Measurements from ENCODE around the gene DIP2C.
"Not testable (repeated sequence)": the region's sequence is repeated elsewhere in the genome, so short reads cannot be mapped to it uniquely, and the experiment has no call there.

Gene DIP2C

DNA sequence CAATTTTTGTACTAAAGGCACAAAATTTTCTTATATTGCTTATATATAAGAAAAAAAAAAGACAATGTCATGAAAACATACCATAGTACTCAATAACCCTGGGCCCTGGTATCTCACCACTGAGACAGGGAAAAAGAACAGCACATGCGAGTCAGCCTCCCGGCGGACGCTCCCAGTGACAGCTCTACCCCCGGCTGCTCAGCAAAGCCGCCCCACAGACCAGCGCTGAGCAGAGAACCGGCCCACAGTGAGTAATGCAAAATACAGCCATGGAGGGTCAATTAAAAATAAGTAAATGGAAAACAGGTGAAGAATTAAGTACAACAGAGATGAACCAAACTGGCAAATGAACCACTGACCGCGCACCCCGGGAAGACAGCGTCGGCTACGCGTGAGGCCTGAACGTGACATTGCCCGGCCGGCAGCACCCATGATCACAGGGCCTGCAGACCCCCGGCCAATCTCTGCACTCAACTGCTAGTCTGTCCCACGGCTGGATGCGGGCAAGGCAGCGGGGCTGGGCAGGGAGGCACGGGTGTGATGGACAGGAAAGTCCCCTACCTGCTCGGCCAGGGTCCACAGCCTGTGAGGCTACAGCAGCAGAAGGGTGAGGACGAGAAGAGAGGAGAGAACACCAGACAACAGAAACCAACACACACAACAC, 378.4 kb downstream of the DIP2C start:
- DNase-seq, result no peak

DNA sequence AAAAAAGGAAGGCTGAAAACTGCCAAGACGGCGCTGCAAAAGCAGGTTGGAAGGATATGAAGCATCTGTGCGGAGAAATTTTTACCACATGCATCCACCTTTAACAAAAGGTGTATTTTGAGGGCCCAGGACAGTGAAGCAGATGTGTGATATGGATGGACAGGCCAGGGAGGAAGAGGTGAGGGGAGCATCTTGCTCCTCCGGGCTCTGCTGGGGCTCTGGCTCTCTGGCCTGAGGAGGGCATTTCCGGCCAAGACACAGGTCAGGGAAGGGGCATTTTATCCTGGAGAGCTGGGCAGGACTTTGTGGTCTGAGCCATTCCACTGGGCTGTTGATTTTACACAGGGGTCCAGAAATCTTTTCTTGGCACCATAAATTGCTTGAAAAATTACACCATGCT, 379.1 kb downstream of the DIP2C start:
- DNase-seq, result no peak

DNA sequence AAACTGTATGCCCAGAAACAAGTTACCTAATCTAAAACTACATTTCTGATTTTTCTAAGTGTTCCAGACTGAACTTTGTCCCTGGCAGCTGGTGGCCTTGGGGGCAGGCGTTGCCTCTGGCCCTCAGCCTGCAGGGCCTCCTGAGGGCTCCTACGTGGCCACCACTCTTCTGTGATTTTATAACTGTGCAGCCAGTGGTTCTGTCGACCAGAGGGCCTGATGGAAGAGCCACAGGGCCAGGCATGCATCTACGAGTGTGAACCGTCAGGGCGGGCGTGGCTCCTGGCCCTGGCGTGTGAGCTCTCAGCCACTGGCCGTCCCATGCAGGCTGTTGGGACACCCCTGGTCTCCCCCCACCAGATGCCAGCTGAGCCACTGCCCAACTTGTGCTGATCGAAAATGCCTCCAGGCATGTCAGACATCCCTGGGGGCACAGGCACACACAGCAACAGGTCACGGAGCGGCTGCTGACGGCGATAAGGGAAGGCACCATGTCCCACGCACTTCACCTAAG, 380.8 kb downstream of the DIP2C start:
- no peak for DNase-seq

DNA sequence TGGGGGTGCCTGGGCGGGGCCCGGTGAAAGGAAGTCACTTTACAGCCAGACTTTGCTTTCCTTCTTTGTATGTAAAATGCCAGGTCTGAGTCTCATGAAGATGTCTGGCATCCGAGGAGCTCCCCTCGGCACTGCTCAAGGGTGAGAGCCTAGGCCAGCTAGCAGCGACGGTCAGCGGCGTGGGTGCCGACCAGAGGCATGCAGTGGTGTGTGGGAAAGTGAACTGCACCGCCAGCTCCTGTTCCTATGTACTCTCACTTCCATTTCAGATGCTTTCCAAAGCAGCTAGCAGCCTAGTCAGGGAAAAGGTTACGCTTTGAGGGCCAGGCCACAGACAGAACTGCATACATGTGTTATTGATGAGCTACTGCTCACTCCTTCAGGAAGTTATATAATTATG, 381.4 kb downstream of the DIP2C start:
- DNase-seq, result no peak

DNA sequence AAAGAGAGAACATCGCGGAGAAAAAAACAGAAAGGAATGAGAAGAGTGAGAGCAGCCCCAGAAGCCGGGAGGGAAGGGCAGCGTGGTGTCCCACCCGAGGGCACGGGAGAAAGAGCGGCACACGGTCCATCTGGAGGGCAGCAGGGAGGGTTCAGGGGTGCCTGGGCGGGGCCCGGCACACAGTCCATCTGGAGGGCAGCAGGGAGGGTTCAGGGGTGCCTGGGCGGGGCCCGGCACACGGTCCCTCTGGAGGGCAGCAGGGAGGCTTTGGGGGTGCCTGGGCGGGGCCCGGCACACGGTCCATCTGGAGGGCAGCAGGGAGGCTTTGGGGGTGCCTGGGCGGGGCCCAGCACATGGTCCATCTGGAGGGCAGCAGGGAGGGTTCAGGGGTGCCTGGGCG, 381.8 kb downstream of the DIP2C start:
- no peak for DNase-seq

DNA sequence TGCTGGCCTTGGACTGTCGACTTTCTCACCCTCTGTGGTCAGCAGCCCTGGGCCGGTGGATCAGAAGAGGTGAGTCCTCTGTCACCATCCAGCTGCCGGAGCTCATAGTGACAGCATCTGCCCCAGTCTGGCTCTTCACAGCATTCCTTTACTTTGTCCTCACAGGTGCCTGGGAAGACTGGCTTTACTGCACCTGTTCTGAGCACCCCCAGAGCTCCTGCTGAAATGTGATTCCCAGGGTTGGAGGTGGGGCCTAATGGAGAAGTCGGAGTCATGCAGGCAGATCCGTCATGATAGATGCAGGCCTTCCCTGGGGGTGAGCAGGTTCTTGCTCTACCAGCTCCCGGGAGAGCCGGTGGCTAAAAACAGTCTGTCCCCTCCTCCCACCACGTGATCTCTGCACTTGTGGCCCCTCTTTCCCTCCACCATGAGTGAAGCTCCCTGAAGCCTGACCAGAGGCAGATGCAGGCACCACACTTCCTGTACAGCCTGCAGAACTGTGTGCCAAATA, 382.7 kb downstream of the DIP2C start:
- DNase-seq, result no peak

DNA sequence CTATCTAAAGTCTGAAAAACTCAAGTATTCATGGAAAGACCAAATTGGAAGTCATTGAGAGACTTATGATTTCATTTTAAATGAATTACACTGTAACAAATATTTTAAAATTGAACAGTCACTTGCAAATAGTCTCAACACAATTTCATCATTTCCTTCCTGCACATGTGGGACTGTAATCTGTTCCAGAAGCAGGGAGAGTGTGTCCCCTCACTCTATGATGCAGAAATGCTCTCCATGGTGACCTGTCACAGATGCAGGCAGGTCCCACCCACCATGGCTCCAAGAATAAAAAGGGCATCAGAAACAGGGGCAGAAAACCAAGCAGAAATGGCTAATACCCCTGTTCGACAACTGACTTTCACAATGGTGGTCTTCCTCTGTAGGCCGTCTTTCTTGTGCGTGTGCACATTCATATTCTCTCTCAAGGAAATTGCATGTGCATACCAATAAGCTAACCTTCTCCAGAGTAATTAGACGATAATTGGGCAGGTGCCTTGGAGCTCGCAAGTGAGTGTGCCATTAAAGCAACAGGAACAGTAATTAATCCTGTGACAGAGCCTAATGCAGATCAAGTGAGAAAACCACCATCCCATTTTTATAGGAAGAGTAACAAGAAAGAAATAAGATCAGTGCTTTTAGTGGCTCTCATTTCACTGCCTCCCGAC, 383.3 kb downstream of the DIP2C start:
- no peak for DNase-seq

DNA sequence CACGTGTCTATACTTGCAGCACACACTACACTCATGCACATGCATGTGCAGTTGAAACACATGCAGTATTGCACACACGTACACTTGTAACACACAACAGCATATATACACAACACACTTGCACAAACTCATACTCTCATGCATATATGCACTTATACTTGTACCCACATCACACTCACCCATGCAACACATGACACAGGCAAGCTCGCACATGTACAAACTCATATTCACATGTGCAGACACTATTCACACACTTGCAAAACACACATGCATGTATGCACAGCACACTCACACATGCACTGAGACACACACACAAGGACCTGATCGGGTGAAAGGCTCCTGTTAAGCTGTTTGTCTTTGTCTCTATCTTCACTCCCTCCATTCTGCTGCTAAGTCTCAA, 384.4 kb downstream of the DIP2C start:
- DNase-seq, result no peak

DNA sequence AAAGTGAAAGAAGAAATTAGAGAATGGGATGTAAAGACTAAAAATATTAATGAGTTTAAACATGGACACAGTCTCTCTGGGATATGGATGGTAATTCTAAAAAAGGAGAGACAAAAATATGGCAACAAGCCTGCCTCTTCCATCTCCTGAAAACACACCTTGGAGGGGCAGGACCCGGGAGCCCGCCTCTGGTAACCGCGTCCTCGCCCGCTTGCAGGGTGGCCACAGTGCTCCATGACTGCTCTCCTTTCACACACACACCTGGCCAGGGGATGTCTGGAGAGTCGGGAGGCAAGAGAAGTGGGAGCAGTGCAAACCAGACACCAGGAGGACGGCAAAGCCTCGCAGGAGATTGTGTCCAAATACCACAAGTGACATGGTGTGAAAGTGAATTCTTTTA, 387.9 kb downstream of the DIP2C start:
- no peak for DNase-seq

DNA sequence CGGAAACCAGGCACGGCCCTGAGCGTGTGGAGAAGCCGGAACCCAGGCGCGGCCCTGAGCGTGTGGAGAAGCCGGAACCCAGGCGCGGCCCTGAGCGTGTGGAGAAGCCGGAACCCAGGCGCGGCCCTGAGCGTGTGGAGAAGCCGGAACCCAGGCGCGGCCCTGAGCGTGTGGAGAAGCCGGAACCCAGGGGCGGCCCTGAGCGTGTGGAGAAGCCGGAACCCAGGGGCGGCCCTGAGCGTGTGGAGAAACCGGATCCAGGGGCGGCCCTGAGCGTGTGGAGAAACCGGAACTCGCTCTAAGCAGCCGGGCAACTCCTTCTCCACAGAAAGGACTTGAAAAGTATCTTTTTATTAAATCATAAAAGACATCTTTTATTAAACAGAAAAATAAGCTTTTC, 388.9 kb downstream of the DIP2C start:
- DNase-seq, result not testable (repeated sequence)

DNA sequence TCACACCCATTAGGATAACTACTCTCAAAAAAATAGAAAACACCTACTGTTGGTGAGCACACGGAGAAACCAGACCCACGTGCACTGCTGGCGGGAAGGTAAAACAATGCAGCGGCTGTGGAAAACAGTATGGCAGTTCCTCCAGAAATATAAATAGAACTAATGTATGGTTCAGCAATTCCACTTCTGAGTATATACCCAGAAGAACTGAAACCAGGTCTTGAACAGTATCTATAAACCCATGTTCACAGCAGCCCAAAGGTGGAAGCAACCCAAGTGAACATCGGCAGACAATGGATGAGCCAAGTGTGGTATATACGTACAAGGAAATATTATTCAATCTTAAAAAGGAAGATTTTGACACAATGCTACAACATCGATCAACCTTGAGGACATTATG, 389.5 kb downstream of the DIP2C start:
- no peak for DNase-seq

DNA sequence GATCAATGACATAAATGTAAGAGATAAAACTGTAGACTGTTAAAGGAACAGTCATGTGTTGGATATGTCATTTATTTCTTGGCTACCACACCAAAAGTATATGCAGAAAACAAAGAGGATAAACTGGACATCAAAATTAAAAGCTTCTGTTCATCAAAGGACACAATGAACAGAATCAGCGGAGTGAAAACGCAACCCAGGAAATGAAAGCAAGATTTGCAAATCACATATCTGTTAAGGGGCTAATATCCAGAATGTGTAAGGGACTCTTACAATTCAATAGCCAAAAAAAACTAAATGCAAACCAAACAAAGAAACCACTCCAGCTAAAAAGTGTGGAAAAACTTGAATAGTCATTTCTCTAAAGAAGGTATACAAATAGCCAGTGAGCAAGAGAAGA, 390.0 kb downstream of the DIP2C start:
- no peak for DNase-seq

DNA sequence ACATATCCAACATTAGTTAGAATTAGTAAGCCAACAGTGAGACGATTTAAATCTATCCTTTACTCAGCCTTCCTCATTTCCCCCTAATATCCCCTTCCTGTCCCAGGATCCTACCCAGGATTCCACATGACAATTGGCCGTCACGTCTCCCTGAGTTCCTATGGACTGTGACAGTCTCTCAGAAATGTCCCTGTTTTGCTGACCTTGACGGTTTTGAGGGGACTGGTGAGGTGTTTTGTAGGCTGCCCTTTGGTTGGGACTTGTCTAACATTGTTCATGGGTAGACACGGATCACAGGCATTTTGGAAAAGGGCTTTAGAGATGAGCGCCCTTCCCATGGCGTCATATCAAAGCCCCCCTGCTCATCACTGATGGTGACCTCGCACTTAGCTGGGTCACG, 391.4 kb downstream of the DIP2C start:
- no peak for DNase-seq

DNA sequence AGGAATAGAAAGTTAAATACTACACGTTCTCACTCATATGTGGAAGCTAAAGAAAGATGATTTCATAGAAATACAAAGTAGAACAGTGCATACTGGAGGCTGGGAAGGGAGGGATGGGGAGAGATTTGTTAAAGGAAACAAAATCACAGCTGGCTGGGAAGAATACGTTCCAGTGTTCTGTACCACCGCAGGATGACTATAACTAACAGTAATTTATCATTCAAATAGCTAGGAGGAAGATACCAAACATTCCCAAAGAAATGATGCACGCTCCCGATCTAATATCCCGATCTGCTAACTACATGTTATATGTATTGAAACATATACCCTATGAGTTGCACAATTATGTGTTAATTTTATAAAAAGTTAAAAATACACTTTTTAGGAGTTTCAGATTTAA, 391.9 kb downstream of the DIP2C start:
- DNase-seq, result no peak

DNA sequence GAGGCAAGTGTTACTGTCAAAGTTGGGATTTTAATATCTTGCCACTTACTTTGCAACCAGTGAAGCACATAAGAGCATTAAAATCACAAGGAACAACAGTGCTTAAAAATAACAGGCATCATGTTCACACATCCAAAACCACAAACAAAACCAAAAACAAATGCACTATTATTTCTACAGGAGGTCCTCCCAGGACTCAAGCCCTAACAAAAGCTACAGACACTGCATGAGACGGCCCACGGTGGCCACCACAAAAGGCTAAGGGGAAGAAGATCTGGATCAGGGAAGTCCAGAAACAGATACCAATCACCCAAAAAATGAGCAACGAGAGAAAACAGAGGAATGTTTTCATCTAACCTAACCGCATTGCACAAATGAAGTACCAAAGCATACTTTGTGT, 395.8 kb downstream of the DIP2C start:
- no peak for DNase-seq

DNA sequence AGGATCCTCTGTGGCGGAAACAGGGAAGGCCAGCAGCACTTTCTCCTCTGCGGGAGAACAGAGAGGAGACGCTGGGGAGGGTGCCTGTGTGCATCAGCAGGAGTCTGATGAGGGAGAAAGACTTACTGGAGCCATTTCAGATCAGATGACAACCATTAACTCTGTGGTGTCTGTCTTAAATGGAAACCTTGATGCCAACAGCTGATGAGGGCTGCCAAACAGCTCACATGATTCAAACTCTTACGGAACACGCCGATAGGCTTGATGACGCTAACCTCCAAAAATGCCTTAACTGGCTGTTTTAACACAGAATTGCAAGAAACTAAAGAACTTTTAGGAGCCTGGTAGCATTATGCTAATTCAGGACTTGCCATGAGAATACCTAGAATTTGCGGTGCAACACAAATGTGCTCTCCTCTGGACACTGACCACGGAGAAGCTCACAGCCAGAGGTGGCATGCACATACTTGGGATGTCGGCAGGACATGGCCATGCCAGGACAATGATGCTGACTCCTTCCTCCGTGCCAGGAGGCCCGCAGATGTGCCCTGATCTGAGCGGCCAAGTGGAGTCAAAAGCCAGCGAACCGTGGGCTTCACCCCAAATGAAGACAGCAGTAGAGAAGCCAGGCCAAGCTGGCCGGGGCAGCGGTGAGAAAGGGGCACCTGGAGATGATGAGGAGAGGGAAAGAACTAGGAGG, 399.3 kb downstream of the DIP2C start:
- no peak for DNase-seq

DNA sequence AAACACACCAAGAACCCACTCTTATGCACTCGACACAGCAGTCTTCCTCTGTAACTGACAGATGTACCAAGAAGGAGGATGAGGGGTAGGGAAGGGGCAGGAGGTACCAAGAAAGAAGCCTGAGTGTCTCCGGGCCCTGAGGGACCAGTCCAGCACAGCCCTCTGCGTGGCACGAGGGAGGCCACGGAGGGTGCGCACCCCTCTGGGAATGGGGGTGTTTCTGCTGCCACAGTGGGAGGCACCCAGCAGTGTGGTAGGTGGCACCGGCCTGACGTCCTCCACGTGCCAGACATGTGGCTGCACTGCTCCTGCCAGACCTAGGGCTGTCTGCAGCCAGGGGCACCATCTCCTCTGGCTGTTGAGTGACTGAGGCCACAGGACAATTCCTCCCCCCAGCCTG, 399.9 kb downstream of the DIP2C start:
- DNase-seq, result no peak

DNA sequence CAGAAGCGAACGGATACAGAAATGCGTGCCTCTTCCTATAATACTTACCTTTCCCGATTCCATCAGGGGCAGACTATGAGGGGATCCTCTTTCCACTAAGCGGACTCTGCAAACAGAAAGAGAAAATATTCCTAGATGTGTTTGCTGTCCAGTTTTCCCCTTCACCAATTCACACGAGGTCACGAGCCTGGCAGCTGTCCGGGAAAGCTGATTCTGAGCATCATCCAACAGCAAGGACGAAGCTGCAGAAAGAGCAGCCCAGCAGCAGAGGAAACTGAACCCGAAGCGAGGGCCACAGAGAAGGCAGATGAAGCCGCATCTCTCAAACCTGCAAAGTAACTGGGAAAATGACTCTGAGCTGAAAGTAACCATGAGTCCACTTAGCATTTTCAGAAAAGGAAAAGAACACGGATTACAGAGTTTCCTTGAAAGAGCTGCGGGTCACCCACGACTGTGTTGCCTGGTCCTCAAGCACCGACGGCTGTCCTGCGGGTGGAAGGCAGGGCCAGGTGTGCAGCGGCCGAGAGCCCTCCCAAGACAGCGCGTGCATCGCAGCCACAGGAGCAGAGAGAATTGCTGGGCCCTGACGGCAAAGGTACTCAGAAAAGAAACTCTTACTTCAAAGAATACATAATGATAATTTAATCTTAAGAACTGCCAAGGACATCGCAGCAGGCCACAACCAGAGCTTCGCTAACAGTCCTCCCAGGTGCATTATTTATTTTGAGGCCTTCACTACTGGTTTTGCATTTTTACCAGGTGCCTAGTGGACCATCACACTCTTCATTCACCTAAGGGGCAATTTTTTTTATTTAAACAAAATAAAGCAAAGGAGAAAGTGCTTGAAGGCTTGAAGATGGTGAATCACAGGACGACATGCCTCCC, 400.9 kb downstream of the DIP2C start:
- no peak for DNase-seq

DNA sequence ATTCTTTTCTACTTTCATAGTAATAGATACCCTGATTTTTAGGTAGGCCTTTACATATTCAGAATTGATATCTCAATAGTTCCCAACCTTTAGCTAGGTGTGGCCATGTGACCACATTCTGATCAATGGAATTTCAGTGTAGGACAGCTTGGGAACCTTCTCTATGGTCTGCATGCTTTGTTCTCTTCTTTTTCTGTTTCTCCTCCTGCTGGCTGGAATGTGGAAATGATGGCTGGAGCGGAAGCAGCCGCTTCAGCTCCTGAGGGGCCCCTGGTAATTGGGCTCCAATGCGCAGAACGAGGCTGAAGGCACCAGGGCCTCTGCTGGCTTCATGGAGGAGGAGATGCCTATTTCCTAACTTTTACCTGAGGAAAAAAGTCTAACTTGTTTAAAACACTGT, 401.7 kb downstream of the DIP2C start:
- no peak for DNase-seq

DNA sequence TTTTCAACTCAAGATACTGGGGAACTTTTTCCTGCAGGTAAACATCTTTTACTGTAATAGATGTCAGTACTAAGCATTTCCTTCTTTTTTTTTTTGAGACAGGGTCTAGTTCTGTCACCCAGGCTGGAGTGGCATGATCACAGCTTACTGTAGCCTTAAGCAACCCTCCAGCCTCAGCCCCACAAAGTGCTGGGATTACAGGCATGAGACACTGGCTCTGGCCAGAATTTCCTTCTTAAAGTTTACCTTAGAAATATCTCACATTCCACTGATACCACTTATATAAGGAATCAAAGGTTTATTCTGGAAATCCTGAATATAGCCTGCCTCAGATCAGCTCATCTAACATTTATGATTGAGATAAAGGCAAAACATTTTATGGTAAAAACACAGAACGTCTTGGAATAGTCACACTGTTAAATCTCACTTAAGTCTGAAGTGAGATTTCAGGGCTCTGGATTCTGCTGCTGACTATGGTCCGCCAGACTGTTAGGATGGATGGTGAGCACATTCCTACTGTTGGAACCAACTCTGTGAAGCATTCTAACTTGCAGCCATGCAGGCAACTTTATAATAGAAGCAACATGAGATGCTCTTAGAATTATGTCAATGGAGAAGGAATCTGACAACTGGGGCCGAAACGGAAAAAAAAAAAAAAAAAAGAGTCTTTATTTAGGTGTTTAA, 402.3 kb downstream of the DIP2C start:
- no peak for DNase-seq

DNA sequence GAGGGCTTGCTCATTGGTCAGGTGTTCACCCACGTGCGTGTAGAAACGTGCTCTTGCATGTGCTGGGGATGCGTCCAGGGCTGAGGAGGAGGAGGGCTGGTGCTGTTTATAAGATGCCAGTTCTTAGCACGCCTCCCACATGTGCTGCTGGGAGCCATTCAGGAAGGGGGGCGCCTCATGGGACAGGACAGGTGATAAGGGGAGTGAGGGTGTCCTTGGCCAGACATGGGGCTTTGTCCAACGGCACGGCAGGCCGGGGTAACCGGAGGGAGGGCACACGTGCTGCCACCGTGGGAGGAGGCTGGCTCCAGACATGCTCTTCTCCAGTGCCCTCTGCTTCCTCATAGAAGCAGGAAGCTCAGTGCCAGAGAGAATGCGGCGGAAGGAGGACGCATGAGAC, 404.3 kb downstream of the DIP2C start:
- no peak for DNase-seq

DNA sequence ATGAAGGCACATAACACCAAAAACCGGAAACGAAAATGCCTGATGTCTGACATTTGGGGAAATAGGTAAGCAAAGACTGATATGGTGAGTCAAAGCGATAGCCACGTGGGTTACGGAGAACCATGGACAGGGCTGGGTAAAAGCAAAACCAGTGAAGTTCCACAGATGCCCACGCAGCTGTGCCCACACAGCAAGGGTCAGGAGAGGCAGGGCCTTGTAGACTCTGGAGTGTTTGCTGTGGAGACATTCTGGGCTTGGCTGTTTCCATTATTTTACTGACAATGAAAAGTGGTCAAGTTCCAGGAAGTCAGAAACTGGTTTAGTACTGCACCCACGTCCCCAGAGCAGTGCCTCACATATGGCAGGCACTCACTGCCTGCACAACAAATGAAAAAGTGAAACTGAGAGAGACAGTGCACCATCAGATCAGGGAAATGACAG, 405.5 kb downstream of the DIP2C start:
- DNase-seq, result peak; percentile 62

Measured in activated CD8-positive, alpha-beta memory T cell treated with anti-CD3 and anti-CD28 coated beads for 24 hours (primary cell).